Measurements from ENCODE around the gene KLHL14. TPM values are rescaled to one million over a fixed set of nuclear protein-coding genes. Genes with fewer than 3 reads are reported as not detected.

KLHL14 gene
- total RNA-seq, 2 experiments from 2014 or later: not detected

DNA sequence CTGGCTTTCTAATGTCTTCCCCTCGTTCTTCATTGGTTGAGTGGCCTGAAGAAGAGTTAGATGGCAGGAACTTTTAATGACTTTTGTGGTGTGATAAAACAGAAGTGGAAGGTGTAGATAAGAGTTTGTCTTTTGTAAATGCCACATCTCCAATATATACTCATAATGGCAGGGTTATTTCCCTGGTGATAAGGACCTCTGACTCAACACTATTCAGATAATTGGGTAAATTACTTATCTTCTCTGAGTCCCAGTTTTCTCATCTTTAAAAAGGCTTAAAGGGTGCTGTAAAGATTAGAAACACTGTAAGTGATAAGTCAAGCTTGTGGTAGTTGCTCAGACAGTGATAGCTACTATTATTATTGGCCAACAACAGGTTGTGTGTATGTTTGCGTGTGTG is 9.5 kb downstream of the KLHL14 start:
- Mint-ChIP-seq H3K27ac (no peak overlapping the region), H3K4me1 (peaks cover 4% of the 10 kb centered on the region), H3K27me3 (peaks cover 12% of the 10 kb centered on the region), H3K4me3 (no peak overlapping the region), H3K9me3 (ENCODE audit: low read depth) (no peaks in the 10 kb centered on the region), H3K36me3 (no peaks in the 10 kb centered on the region)
- no peak for DNase-seq
- no peak for ATAC-seq
- CTCF ChIA-PET: no interaction called here

DNA sequence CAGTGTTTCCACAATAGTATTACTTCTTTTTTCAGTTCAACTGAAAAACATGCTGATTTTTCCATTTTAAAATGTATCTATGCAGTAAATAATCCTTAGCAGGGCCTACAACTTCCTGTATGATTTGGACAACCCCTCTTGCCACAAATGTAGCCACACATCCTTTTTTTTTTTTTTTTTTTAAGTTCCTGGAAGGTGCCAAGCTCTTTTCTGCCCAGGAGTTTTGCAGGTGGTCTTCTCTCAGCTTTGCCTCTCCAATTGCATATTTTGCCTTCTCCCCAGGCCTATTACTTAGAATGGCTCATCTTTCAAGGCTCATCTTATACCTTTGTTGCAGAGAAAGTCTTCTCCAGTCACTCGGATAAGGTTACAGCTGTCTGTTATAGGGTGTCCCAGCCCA is 11.6 kb downstream of the KLHL14 start:
- CTCF ChIA-PET: interaction anchor here (1.1 kb wide), 1 partner anchor 19 kb away, joined by 3 read pairs; no protein-coding TSS in a partner anchor
- no peaks in the 10 kb centered on the region for H3K9me3 Mint-ChIP-seq (ENCODE audit: low read depth)
- no peak overlapping the region for H3K27ac Mint-ChIP-seq
- H3K4me3 Mint-ChIP-seq: no peak overlapping the region
- peaks cover 4% of the 10 kb centered on the region for H3K4me1 Mint-ChIP-seq
- H3K27me3 Mint-ChIP-seq: peaks cover 2% of the 10 kb centered on the region
- no peak for ATAC-seq
- DNase-seq: no peak
- H3K36me3 Mint-ChIP-seq: no peaks in the 10 kb centered on the region

DNA sequence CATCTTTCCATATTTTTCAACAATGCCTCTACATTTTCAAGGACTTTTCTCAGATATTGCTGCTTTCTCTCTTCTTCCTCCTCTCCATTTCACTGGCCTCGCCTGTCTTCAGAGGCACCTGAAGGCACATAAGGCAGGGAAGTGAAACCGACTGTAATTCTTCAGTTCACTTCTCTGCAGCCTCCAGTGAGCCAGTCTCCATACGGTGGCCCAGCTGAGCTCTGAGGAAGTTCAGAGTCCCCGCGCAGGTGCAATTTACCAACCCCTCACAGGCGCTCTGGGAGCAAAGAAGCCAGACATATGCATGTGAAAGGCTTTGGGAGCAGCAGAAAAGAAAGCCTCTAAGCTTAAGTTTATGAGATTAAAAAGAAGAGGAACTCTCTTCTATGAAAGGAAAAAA is 12.4 kb downstream of the KLHL14 start:
- Mint-ChIP-seq H3K4me1 (peaks cover 4% of the 10 kb centered on the region), H3K4me3 (no peak overlapping the region), H3K27ac (no peak overlapping the region), H3K27me3 (peaks cover 5% of the 10 kb centered on the region), H3K36me3 (no peaks in the 10 kb centered on the region), H3K9me3 (ENCODE audit: low read depth) (no peaks in the 10 kb centered on the region)
- DNase-seq: no peak
- no peak for ATAC-seq
- CTCF ChIA-PET: no interaction called here

DNA sequence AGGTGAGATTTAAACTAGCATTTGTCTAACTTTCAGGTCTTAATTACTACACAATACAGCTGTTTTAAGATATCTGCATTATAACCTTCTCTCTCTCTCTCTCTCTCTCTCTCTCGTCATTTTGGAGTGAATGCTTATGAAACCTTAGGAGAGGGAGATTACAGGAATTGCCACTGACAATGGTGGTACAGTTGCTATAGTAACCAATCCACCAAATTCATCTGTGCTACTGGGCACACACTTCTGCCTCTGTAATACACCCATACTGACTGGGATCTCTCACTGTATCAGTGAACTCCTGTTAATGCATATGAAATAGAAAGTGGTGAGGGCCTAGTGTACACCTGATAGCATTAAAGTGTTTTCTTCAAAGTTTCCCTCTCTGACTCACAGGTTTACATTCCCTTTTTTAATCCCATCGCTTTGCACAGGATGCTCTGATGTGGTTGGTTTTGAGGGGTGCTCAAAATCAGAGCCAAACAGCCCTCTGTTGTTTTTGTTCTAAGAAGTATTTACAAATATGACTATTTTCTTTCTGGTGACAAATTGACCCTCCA is 13.1 kb downstream of the KLHL14 start:
- CTCF ChIA-PET: no interaction called here

DNA sequence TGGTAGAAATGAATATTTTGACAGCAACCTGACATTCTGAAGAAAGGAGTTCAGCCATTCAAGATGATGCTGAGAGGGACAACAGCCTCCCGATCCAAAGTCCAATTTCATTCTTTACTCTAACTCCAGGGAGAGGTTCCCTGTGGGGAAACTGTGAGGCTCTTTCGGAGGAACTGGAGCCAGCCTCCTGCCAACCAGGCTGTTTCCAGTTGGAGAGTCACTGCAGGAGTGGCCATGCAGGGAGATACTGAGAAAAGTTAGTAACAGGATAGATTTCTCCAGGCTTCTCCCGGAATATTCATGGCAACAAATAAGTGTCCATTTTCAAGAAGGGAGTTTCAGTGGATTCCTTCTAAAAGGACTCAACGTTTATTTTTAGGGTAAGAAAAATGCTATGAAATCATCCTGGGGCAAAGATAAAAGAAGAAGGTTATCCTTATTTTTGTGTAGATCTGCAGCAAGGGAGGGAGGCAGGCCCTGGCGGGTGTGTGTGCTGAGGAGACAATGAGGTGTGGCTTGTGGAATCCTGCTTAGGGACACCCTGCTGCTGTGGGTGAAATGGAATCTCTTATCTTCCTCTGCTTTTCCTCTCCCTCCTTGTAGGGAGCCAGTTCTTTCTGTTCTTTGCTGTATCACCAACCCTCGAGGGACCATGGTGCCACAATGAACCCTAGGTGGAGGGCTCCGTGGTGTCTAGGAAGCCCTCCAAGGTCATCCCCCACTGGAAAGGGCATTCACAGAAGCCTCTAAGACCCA is 18.1 kb downstream of the KLHL14 start:
- peaks cover 7% of the 10 kb centered on the region for H3K27me3 Mint-ChIP-seq
- no peaks in the 10 kb centered on the region for H3K4me1 Mint-ChIP-seq
- CTCF ChIA-PET: no interaction called here
- DNase-seq (no peak), ATAC-seq (no peak)
- H3K4me3 Mint-ChIP-seq: no peak overlapping the region
- H3K27ac Mint-ChIP-seq: no peak overlapping the region
- no peaks in the 10 kb centered on the region for H3K36me3 Mint-ChIP-seq
- no peaks in the 10 kb centered on the region for H3K9me3 Mint-ChIP-seq (ENCODE audit: low read depth)

More for the DNA sequence above, 13.1 kb downstream of the KLHL14 start:
- Mint-ChIP-seq H3K27ac (no peak overlapping the region), H3K27me3 (peaks cover 5% of the 10 kb centered on the region), H3K9me3 (ENCODE audit: low read depth) (no peaks in the 10 kb centered on the region), H3K36me3 (no peaks in the 10 kb centered on the region), H3K4me3 (no peak overlapping the region), H3K4me1 (peaks cover 4% of the 10 kb centered on the region)
- no peak for ATAC-seq
- no peak for DNase-seq

DNA sequence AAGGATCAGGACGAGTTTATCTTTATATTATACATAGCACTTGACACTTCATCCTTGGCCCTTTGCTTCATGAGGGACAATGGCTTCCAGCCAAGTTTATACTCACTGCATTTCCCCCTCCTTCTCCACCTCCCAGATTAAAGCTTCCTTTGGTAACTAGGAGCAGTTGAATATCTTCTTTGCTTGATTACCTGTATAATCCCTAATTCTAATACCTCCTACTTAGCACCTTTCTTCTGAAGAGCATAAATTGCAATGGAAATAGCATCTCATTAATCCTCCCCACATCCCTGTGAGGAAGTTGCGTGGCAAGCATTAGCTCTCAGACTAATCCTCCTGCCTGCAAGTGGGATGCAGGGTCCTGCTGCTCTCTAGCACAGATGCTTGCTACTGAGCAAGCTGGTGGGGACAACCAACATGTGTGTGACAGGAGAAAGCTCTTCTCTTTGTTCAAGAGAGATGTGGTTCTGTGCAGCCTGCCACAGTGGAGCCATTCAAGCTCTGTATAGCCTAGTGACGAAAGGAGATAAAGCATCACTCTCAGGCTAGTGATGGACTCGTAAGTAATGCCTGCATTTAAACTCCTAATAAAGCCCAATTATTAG is 19.1 kb downstream of the KLHL14 start:
- H3K27me3 Mint-ChIP-seq: peaks cover 7% of the 10 kb centered on the region
- CTCF ChIA-PET: no interaction called here
- no peaks in the 10 kb centered on the region for H3K4me1 Mint-ChIP-seq
- no peak for ATAC-seq
- no peaks in the 10 kb centered on the region for H3K9me3 Mint-ChIP-seq (ENCODE audit: low read depth)
- DNase-seq: no peak
- no peak overlapping the region for H3K4me3 Mint-ChIP-seq
- H3K27ac Mint-ChIP-seq: no peak overlapping the region
- H3K36me3 Mint-ChIP-seq: no peaks in the 10 kb centered on the region

DNA sequence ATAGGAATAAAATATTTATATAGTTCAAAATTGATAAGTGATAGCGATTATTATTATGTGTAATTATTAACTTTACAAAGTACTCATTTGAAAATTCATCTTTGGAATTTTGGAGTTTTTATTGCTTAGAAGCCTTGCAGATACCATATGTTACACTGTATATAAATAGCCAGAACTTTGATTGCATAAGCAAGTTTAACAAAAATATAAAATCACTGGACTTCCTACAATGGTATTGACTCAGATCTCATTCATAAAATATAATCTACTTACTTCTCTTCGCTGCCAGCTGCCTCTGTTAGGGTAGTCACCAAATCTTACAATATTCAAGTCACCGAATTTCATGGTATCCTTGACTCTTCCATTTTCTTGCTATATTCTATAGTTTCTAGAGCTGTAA is 22.5 kb downstream of the KLHL14 start:
- no peaks in the 10 kb centered on the region for H3K36me3 Mint-ChIP-seq
- no peaks in the 10 kb centered on the region for H3K9me3 Mint-ChIP-seq (ENCODE audit: low read depth)
- no peak overlapping the region for H3K27ac Mint-ChIP-seq

DNA sequence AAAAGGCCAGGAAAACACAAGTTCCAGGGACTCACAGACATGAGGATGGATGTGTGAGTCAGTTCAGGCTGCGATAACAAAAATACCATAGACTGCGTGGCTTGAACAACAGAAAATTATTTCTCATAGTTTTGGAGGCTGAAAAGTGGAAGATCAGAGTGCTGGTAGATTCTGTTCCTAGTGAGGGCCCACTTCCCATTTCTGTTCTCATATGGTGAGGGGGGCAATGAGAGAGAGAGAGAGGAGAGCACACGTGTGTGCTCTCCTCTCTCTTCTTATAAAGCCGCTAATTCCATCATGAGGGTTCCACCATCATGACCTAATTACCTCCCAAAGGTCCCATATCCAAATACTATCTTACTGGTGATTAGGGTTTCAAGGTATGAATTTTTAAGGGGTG is 23.0 kb downstream of the KLHL14 start:
- ATAC-seq (no peak), DNase-seq (no peak)
- CTCF ChIA-PET: no interaction called here
- H3K36me3 Mint-ChIP-seq: no peaks in the 10 kb centered on the region
- no peaks in the 10 kb centered on the region for H3K4me1 Mint-ChIP-seq
- H3K4me3 Mint-ChIP-seq: no peak overlapping the region
- H3K9me3 Mint-ChIP-seq (ENCODE audit: low read depth): no peaks in the 10 kb centered on the region
- H3K27me3 Mint-ChIP-seq: peaks cover 4% of the 10 kb centered on the region
- H3K27ac Mint-ChIP-seq: no peak overlapping the region

More for the DNA sequence above, 22.5 kb downstream of the KLHL14 start:
- CTCF ChIA-PET: no interaction called here
- DNase-seq (no peak), ATAC-seq (no peak)
- Mint-ChIP-seq H3K27me3 (peaks cover 4% of the 10 kb centered on the region), H3K4me1 (no peaks in the 10 kb centered on the region), H3K4me3 (no peak overlapping the region)

DNA sequence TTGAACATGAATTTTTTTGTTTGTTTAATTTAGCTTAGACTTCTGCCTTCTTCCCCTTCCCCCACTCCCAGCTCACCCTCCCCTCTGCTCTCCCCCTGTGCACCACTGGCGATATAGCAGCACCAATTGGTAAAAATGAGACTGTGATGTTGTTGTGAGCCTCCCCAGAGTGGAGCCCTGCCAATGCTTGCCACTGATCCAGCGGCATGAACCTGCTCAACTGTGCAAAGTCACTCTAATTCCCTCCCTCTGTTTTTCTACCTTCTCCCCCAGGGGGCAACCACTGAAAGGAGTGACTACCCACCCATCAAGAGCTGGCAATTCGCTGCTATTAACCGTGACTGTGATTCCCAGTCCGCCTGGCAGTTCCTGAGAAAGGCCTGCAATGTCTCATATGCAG is 30.2 kb downstream of the KLHL14 start:
- Mint-ChIP-seq H3K36me3 (no peaks in the 10 kb centered on the region), H3K9me3 (ENCODE audit: low read depth) (no peaks in the 10 kb centered on the region), H3K4me1 (no peaks in the 10 kb centered on the region), H3K27me3 (peaks cover 3% of the 10 kb centered on the region), H3K27ac (no peak overlapping the region), H3K4me3 (no peak overlapping the region)
- CTCF ChIA-PET: no interaction called here
- ATAC-seq (no peak), DNase-seq (no peak)

DNA sequence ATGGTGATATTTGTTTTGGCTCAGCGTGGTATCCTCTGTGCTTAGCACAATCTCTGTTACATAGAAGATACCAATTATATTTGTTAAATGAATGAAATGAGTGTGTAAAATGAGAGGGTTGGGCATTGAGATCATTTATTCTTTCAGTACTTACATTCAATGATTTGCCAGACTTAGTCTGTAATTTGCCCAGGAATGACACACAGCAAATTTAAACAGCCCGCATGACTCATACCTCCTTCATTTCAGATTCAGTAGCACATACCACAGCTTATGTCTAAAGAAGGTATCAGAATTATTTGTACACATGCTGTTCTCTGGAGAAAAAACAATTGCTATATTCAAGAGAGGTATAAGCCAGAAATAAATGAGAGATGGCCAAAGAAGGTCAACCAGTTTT is 37.0 kb downstream of the KLHL14 start:
- H3K9me3 Mint-ChIP-seq (ENCODE audit: low read depth): no peaks in the 10 kb centered on the region
- H3K27me3 Mint-ChIP-seq: peaks cover 21% of the 10 kb centered on the region
- H3K36me3 Mint-ChIP-seq: no peaks in the 10 kb centered on the region
- no peak for ATAC-seq
- H3K4me1 Mint-ChIP-seq: peaks cover 1% of the 10 kb centered on the region
- H3K4me3 Mint-ChIP-seq: no peak overlapping the region
- CTCF ChIA-PET: no interaction called here
- DNase-seq: no peak
- no peak overlapping the region for H3K27ac Mint-ChIP-seq

DNA sequence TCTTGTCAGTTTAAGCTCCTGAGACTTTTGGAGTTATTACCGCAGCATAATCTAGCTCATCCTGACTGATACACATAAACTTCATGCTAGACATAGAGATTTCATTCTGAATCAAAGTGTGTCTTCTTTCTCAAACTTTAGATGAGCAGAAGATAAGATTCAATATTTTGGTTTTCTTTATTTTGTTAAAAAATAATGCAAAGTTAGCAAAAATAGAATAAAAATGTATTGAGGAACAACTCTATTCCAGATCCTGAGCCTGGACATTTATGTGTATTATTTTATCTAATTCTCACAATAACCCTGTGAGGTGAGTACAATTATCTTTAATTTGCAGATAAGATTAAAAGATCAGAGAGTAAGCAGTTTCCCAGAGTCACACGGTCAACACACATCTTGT is 38.4 kb downstream of the KLHL14 start:
- ATAC-seq: no peak
- H3K27ac Mint-ChIP-seq: no peak overlapping the region
- CTCF ChIA-PET: no interaction called here

DNA sequence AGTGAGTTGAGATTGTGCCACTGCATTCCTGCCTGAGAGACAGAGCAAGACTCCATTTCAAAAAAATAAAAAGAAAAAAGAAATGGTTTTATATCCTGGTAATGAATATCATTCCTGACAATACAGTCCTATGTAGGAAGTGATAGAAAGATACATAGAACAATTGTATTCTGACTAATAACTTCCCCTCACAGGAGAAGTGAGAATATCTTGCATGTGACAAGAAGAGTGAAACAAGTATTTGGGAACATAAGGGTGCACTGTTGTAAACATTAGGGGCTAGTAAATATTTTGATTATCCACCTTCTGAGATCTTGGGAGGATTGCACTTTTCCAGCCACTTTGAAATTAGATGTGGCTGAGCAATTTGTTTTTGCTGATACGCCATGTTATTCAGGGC is 40.7 kb downstream of the KLHL14 start:
- CTCF ChIA-PET: no interaction called here
- Mint-ChIP-seq H3K4me1 (peaks cover 9% of the 10 kb centered on the region), H3K27ac (no peak overlapping the region), H3K4me3 (no peak overlapping the region), H3K9me3 (ENCODE audit: low read depth) (no peaks in the 10 kb centered on the region), H3K27me3 (peaks cover 26% of the 10 kb centered on the region), H3K36me3 (no peaks in the 10 kb centered on the region)
- no peak for DNase-seq
- ATAC-seq: no peak

More for the DNA sequence above, 38.4 kb downstream of the KLHL14 start:
- Mint-ChIP-seq H3K9me3 (ENCODE audit: low read depth) (no peaks in the 10 kb centered on the region), H3K4me3 (no peak overlapping the region), H3K4me1 (peaks cover 9% of the 10 kb centered on the region), H3K36me3 (no peaks in the 10 kb centered on the region), H3K27me3 (peaks cover 26% of the 10 kb centered on the region)
- DNase-seq: no peak

DNA sequence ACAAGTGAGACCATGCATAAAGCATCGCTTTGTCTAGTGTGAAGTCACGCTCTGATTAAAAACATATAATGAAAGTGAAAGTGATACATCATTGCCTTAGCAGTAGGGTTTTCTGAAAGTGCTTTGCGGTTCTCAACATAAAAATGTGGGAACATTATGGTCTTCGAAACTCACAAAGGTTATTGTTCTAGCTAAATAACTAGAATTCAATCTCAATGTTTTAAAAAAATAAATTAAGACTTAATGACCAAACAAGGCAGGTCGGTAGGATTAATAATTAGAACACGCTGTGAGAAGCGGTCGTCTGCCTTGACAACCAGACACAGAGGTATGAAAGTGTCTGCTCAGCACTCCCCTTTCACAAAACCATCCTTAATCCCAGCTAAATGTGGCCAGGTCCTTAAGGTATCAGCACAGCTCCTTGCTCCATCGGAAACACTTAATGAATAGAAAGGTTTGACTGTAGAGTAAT is 42.2 kb downstream of the KLHL14 start:
- peaks cover 26% of the 10 kb centered on the region for H3K27me3 Mint-ChIP-seq
- DNase-seq: no peak
- H3K9me3 Mint-ChIP-seq (ENCODE audit: low read depth): no peaks in the 10 kb centered on the region
- CTCF ChIA-PET: no interaction called here
- H3K4me3 Mint-ChIP-seq: no peak overlapping the region
- H3K27ac Mint-ChIP-seq: no peak overlapping the region
- no peak for ATAC-seq
- H3K4me1 Mint-ChIP-seq: peaks cover 9% of the 10 kb centered on the region
- no peaks in the 10 kb centered on the region for H3K36me3 Mint-ChIP-seq

DNA sequence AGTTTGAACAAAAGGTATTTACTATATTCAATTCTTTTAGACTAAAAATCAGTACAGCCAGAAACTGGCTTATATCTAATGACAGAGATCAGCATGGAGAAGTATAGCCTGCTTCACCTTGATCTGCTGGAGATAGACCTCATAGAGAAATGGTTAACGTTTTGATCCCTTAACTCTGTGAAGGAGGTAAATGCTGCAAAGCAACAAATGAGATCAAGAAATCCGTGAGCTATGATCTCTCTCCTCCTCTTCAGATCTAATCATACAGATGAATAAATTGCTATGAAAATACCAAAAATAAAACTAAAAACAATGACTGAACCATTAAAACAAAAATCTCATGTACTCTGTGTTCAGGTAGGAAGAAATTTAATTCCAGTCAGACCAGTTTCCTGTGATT is 42.8 kb downstream of the KLHL14 start:
- no peak overlapping the region for H3K27ac Mint-ChIP-seq
- DNase-seq: no peak
- H3K36me3 Mint-ChIP-seq: no peaks in the 10 kb centered on the region
- peaks cover 9% of the 10 kb centered on the region for H3K4me1 Mint-ChIP-seq
- ATAC-seq: no peak
- peaks cover 22% of the 10 kb centered on the region for H3K27me3 Mint-ChIP-seq
- CTCF ChIA-PET: no interaction called here
- no peak overlapping the region for H3K4me3 Mint-ChIP-seq
- no peaks in the 10 kb centered on the region for H3K9me3 Mint-ChIP-seq (ENCODE audit: low read depth)

Measured in activated CD8-positive, alpha-beta memory T cell treated with anti-CD3 and anti-CD28 coated beads, Interleukin-2, amount 10 ng/mL, durations not matched to agents 7 days and 5 days (primary cell).